ENCODE results near the gene ATP1A1. TPM values are rescaled to one million over a fixed set of nuclear protein-coding genes. Genes with fewer than 3 reads are reported as not detected.

The ATP1A1 gene
- total RNA-seq, 2 donors from 2014 or later = 718 to 936 TPM

GRCh38 chr1:116365353-116365780 lies 7.7 kb upstream of the ATP1A1 start:
- Histone ChIP-seq H3K27ac (no peak overlapping the region), H3K36me3 (no peaks in the 10 kb centered on the region), H3K9me3 (no peaks in the 10 kb centered on the region), H3K4me1 (no peaks in the 10 kb centered on the region), H3K9ac (ENCODE audit: low read depth in 2 of 2, low read length in 2 of 2) (no peak overlapping the region), H3K4me3 (no peak overlapping the region), H3K27me3 (no peaks in the 10 kb centered on the region)
- no peak for TF ChIP-seq CTCF (IDR thresholded peaks at IDR 0.05)
- DNase-seq = no peak
- intact Hi-C loops (cut with DNase I) = no loop called here

DNA sequence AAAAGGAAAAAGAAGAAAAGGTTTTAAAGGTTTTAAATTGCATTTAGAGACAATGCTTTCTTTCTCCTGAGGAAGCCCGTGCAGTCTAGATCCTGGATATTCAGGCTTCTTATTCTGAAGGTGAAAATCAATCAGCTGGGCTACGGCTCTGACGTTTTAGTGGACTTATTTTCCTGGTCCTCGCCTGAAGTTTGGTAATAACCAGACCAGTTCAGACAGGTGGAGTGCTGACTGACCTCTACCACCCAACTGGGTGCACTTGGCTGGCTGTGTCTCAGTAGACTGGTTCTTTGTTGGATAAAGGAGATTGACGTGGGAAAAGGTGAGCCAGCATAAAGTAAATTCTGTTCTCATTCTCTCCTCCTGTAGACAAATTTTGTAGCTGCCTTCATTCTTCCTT lies 7.2 kb upstream of the ATP1A1 start:
- Histone ChIP-seq H3K4me1 (no peaks in the 10 kb centered on the region), H3K9ac (ENCODE audit: low read depth in 2 of 2, low read length in 2 of 2) (no peak overlapping the region), H3K4me3 (no peak overlapping the region), H3K9me3 (no peaks in the 10 kb centered on the region), H3K36me3 (no peaks in the 10 kb centered on the region), H3K27ac (no peak overlapping the region), H3K27me3 (no peaks in the 10 kb centered on the region)
- no peak for TF ChIP-seq CTCF (IDR thresholded peaks at IDR 0.05)
- intact Hi-C loops (cut with DNase I) = no loop called here
- no peak for DNase-seq

- no peak for TF ChIP-seq CTCF (IDR thresholded peaks at IDR 0.05)
- H3K4me1 ChIP-seq = no peaks in the 10 kb centered on the region
- intact Hi-C loops (cut with DNase I) = no loop called here
- no peaks in the 10 kb centered on the region for H3K27me3 ChIP-seq
- no peaks in the 10 kb centered on the region for H3K36me3 ChIP-seq
- H3K4me3 ChIP-seq = no peak overlapping the region
- H3K9ac ChIP-seq (ENCODE audit: low read depth in 2 of 2, low read length in 2 of 2) = no peak overlapping the region
- H3K9me3 ChIP-seq = no peaks in the 10 kb centered on the region
- no peak for DNase-seq
- H3K27ac ChIP-seq = no peak overlapping the region
These were observed 5.6 kb upstream of the ATP1A1 start for GRCh38 chr1:116367256-116367945.

- no peak for DNase-seq
These were observed 4.8 kb upstream of the ATP1A1 start for GRCh38 chr1:116368241-116368640.

GRCh38 chr1:116370181-116370580 lies 2.9 kb upstream of the ATP1A1 start:
- Histone ChIP-seq H3K9ac (ENCODE audit: low read depth in 2 of 2, low read length in 2 of 2) (no peak overlapping the region), H3K9me3 (no peaks in the 10 kb centered on the region), H3K4me1 (no peaks in the 10 kb centered on the region), H3K27ac (no peak overlapping the region), H3K36me3 (no peaks in the 10 kb centered on the region), H3K27me3 (no peaks in the 10 kb centered on the region), H3K4me3 (no peak overlapping the region)
- no peak for TF ChIP-seq CTCF (IDR thresholded peaks at IDR 0.05)
- DNase-seq = no peak
- intact Hi-C loops (cut with DNase I) = no loop called here

More at GRCh38 chr1:116368241-116368640, 4.8 kb upstream of the ATP1A1 start:
- no peak for TF ChIP-seq CTCF (IDR thresholded peaks at IDR 0.05)
- Histone ChIP-seq H3K27ac (no peak overlapping the region), H3K4me1 (no peaks in the 10 kb centered on the region), H3K36me3 (no peaks in the 10 kb centered on the region), H3K4me3 (no peak overlapping the region), H3K9me3 (no peaks in the 10 kb centered on the region), H3K9ac (ENCODE audit: low read depth in 2 of 2, low read length in 2 of 2) (no peak overlapping the region), H3K27me3 (no peaks in the 10 kb centered on the region)
- intact Hi-C loops (cut with DNase I) = no loop called here
